IPS DF 6.9 (cell line): Measurements from ENCODE around the gene TERT.
"Not testable (repeated sequence)": the region's sequence is repeated elsewhere in the genome, so short reads cannot be mapped to it uniquely, and the experiment has no call there.

Experiments used
- DNase-seq: peaks from one replicate; pipeline ENCODE4 v3.0.0-alpha.2; 2013; ENCODE audit warnings: low read depth, low spot score
- H3K27ac ChIP-seq: one replicate; pipeline ENCODE4 v1.5.1; 2013; ENCODE audit warnings: low read length, control low read depth
- H3K27me3 ChIP-seq: 2 replicates; pipeline ENCODE4 v1.6.1; 2013; ENCODE audit warnings: mild to moderate bottlenecking, low read length; ENCODE audit not compliant: control insufficient read depth, insufficient read depth
- H3K36me3 ChIP-seq: 2 replicates; pipeline ENCODE4 v1.6.1; 2013; ENCODE audit warnings: low read length; ENCODE audit not compliant: control insufficient read depth, insufficient read depth
- H3K4me1 ChIP-seq: 2 replicates; pipeline ENCODE4 v1.6.1; 2013; ENCODE audit warnings: low read length; ENCODE audit not compliant: control insufficient read depth, insufficient read depth
- H3K4me3 ChIP-seq: 2 replicates; pipeline ENCODE4 v1.5.1; 2013; ENCODE audit warnings: mild to moderate bottlenecking, low read length
- H3K9me3 ChIP-seq: 2 replicates; pipeline ENCODE4 v1.6.1; 2013; ENCODE audit warnings: low read length, inconsistent platforms; ENCODE audit not compliant: control insufficient read depth, insufficient read depth
- WGBS: extraction: QIAGEN DNeasy Blood & Tissue Kit; methylation state at CpG from one replicate; pipeline ENCODE4 v1.1.7; 2013; ENCODE audit warnings: mixed read lengths, missing lambda C conversion rate; ENCODE audit not compliant: insufficient read length, insufficient coverage; 5-methylcytosine and 5-hydroxymethylcytosine counted together

The TERT gene

GRCh38 chr5:1337489-1338195, 42.8 kb upstream of the TERT start:
- no peak overlapping the region for H3K4me3 ChIP-seq
- no peaks in the 10 kb centered on the region for H3K4me1 ChIP-seq
- WGBS = no CpG with 5 or more reads among the region's 22 CpGs
- peaks cover 58% of the 10 kb centered on the region for H3K36me3 ChIP-seq
- H3K27me3 ChIP-seq = no peaks in the 10 kb centered on the region
- no peaks in the 10 kb centered on the region for H3K9me3 ChIP-seq
- no peak overlapping the region for H3K27ac ChIP-seq
- DNase-seq = no peak

GRCh38 chr5:1336749-1337488, 42.1 kb upstream of the TERT start:
- Histone ChIP-seq H3K27me3 (no peaks in the 10 kb centered on the region), H3K9me3 (no peaks in the 10 kb centered on the region), H3K27ac (no peak overlapping the region), H3K36me3 (peaks cover 57% of the 10 kb centered on the region), H3K4me3 (no peak overlapping the region), H3K4me1 (no peaks in the 10 kb centered on the region)
- no CpG with 5 or more reads among the region's 22 CpGs for WGBS
- DNase-seq = no peak

GRCh38 chr5:1336106-1336561, 41.3 kb upstream of the TERT start:
- no peak overlapping the region for H3K4me3 ChIP-seq
- H3K9me3 ChIP-seq = no peaks in the 10 kb centered on the region
- WGBS = no CpG with 5 or more reads among the region's 14 CpGs
- DNase-seq = no peak
- no peaks in the 10 kb centered on the region for H3K27me3 ChIP-seq
- no peaks in the 10 kb centered on the region for H3K4me1 ChIP-seq
- H3K36me3 ChIP-seq = peaks cover 58% of the 10 kb centered on the region
- no peak overlapping the region for H3K27ac ChIP-seq

GRCh38 chr5:1335540-1336095, 40.8 kb upstream of the TERT start:
- Histone ChIP-seq H3K36me3 (peaks cover 63% of the 10 kb centered on the region), H3K27ac (no peak overlapping the region), H3K4me3 (no peak overlapping the region), H3K9me3 (no peaks in the 10 kb centered on the region), H3K27me3 (no peaks in the 10 kb centered on the region), H3K4me1 (no peaks in the 10 kb centered on the region)
- no CpG with 5 or more reads among the region's 19 CpGs for WGBS
- DNase-seq = no peak

- Histone ChIP-seq H3K27ac (no peak overlapping the region), H3K9me3 (no peaks in the 10 kb centered on the region), H3K27me3 (no peaks in the 10 kb centered on the region), H3K36me3 (peaks cover 68% of the 10 kb centered on the region), H3K4me1 (no peaks in the 10 kb centered on the region), H3K4me3 (no peak overlapping the region)
- no peak for DNase-seq
- no CpG with 5 or more reads among the region's 32 CpGs for WGBS
Measured at GRCh38 chr5:1334831-1335539, 40.1 kb upstream of the TERT start.

- WGBS = no CpG with 5 or more reads among the region's 14 CpGs
- H3K4me3 ChIP-seq = no peak overlapping the region
- no peaks in the 10 kb centered on the region for H3K27me3 ChIP-seq
- DNase-seq = no peak
- no peak overlapping the region for H3K27ac ChIP-seq
- H3K9me3 ChIP-seq = no peaks in the 10 kb centered on the region
- peaks cover 69% of the 10 kb centered on the region for H3K36me3 ChIP-seq
- H3K4me1 ChIP-seq = no peaks in the 10 kb centered on the region
Measured at GRCh38 chr5:1333986-1334385, 39.1 kb upstream of the TERT start.

- not testable (repeated sequence) for H3K4me3 ChIP-seq, H3K27me3 ChIP-seq, H3K27ac ChIP-seq, DNase-seq, H3K4me1 ChIP-seq, H3K9me3 ChIP-seq
- WGBS = no CpG with 5 or more reads among the region's 5 CpGs
- peaks cover 66% of the 10 kb centered on the region for H3K36me3 ChIP-seq
Measured at GRCh38 chr5:1333286-1333685, 38.4 kb upstream of the TERT start.

GRCh38 chr5:1332461-1333001, 37.7 kb upstream of the TERT start:
- H3K4me3 ChIP-seq = no peak overlapping the region
- H3K27me3 ChIP-seq = no peaks in the 10 kb centered on the region
- no peaks in the 10 kb centered on the region for H3K9me3 ChIP-seq
- 100% methylated on average over 1 of the region's 11 CpGs for WGBS
- no peak for DNase-seq
- H3K4me1 ChIP-seq = no peaks in the 10 kb centered on the region
- H3K36me3 ChIP-seq = peaks cover 59% of the 10 kb centered on the region
- no peak overlapping the region for H3K27ac ChIP-seq

GRCh38 chr5:1331861-1332405, 37.1 kb upstream of the TERT start:
- no peak for DNase-seq
- H3K27me3 ChIP-seq = no peaks in the 10 kb centered on the region
- no CpG with 5 or more reads among the region's 11 CpGs for WGBS
- H3K36me3 ChIP-seq = peaks cover 53% of the 10 kb centered on the region
- no peaks in the 10 kb centered on the region for H3K4me1 ChIP-seq
- no peak overlapping the region for H3K4me3 ChIP-seq
- H3K9me3 ChIP-seq = no peaks in the 10 kb centered on the region
- no peak overlapping the region for H3K27ac ChIP-seq
